Activated CD4-positive, CD25-positive, alpha-beta regulatory T cell treated with anti-CD3 and anti-CD28 coated beads, Interleukin-2, amount 50 U/mL, for 24 hours (primary cell): Measurements from ENCODE around the gene ZNF454.

Source experiments
- ATAC-seq, 2 donors: fragments of 150-1000 bp; cut with Tn5 transposase; one replicate each; pipeline ENCODE4 v1.10.0; 2021; ENCODE audit warnings: mild to moderate bottlenecking in 1 of 2, moderate library complexity in 1 of 2

ZNF454 gene

GRCh38 chr5:178940569-178941360 lies at the start of gene ZNF454:
Gene ZNF454 (plus strand): TSS chr5:178941198. CDS start chr5:178942792, 1,594 bp downstream.
- no peak for ATAC-seq

- peak; percentile 60 to 61 for ATAC-seq
Measured at GRCh38 chr5:178895615-178896571, 45.1 kb upstream of the ZNF454 start, which contains the start of gene ZFP2. Gene ZFP2 (plus strand): TSS chr5:178895913. CDS start chr5:178931314, 35,401 bp downstream.

DNA sequence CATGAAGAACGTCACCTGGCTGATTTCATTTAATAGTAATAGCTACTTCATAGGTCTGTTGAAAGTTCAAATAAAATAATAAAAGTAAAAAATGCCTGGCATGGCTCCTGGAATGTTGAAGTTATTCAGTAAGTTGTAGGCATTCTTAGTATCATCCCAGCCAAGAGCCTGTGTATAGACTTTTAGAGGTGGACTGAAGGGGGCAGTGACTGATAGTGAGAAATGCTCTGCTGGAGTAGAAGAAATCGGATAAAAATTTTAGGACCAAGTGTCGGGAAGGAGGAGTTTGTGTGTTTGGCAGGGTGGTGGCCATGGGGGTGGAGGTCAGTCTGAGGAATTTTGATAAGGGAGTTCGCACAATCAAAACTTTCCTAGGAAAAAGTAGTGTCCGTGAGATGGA lies 41.7 kb upstream of the ZNF454 start:
- ATAC-seq = no peak

DNA sequence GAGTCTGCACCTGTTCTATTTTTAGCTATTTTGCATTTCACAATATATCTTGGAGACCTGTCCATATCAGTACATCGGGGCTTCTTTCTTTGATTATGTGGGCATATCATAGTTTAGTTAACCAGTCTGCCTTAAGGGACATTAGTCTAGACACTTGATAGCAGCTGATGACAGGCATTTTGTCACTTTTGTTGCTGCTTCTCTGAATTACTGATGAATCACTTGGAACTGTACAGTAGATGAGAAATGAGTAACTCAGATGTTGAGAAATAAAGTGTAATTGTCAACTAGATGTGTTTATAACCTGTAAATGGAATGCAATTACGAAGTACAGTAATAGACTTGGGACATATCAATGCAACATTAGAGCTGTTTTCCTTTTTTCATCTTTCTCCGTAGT lies 38.1 kb upstream of the ZNF454 start:
- no peak for ATAC-seq

DNA sequence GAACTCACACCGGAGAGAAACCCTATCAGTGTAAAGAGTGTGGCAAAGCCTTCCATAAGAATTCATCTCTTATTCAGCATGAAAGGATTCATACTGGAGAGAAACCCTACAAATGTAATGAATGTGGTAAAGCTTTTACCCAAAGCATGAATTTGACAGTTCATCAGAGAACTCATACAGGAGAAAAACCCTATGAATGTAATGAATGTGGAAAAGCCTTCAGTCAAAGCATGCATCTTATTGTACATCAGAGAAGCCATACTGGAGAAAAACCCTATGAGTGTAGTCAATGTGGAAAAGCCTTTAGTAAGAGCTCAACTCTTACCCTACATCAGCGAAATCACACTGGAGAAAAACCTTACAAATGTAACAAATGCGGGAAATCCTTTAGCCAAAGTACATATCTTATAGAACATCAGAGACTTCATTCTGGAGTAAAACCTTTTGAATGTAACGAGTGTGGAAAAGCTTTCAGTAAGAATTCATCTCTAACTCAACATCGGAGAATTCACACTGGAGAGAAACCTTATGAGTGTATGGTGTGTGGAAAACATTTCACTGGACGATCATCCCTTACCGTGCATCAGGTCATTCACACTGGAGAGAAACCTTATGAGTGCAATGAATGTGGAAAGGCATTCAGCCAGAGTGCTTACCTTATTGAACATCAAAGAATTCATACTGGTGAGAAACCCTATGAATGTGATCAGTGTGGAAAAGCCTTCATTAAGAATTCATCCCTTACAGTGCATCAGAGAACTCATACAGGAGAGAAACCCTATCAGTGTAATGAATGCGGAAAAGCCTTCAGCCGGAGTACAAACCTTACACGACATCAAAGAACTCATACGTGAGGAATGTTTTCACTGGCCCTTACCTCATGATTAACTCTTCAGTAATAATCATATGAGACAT lies 8.9 kb upstream of the ZNF454 start:
- no peak for ATAC-seq

DNA sequence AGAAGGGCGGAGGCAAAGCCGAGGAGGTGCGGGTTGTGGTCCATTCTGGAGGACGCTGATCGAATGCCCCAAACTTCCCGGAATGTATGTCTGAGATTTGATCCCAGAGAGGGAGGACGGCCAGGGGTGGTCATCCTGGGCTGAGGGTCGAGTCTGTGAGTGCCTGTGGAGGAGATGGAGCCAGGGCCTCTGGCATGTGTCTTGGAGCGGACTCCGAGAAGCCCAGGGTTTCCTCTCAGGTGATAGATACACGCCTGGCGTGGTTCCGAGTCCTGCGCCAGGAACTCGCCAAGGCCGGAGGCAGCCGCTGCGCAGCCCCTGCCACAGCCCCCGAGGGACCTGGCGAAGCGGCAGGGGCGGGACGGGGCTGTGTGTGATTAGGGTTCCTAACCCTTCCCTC lies 363 bp downstream of the ZNF454 start:
- no peak for ATAC-seq

DNA sequence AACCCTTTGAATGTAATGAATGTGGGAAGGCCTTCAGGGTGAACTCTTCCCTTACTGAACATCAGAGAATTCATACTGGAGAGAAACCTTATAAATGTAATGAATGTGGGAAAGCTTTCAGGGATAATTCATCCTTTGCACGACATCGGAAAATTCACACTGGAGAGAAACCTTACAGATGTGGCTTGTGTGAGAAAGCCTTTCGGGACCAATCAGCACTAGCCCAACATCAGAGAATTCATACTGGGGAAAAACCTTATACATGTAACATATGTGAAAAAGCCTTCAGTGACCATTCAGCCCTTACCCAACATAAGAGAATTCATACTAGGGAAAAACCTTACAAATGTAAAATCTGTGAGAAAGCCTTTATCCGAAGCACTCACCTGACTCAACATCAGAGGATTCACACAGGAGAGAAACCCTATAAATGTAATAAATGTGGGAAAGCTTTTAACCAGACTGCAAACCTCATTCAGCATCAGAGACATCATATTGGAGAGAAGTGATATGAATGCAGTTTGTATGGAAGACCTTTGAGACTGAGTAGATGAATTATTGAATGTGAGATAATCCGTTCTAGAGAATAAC lies 24.6 kb downstream of the ZNF454 start:
- ATAC-seq = no peak

DNA sequence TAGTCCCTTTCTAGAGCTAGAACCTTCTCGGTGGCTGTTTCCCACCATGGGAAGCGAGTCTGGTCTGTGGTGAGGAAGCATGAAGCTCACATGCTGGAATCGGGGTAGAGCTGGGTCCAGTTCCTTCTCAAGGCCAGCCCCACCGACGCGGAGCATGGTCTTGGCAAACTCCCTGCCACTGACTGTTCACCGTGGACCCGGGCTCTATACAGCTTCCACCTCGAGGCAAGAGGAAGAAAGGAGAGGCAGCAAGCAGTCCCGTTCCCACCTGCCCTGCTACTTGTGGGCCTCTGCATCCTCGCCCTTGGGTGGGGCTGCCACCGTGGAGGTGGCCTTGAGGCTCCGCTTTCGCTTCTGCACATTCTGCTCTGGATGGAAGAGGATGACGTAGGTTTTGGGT lies 40.4 kb downstream of the ZNF454 start:
- ATAC-seq = no peak

GRCh38 chr5:178982941-178983340 lies 41.9 kb downstream of the ZNF454 start:
- ATAC-seq = no peak

GRCh38 chr5:178983728-178984127 lies 42.7 kb downstream of the ZNF454 start:
- no peak for ATAC-seq

GRCh38 chr5:178984145-178985072 lies 43.4 kb downstream of the ZNF454 start:
- ATAC-seq = no peak

- ATAC-seq = no peak
Measured at GRCh38 chr5:178986326-178986960, 45.4 kb downstream of the ZNF454 start.

DNA sequence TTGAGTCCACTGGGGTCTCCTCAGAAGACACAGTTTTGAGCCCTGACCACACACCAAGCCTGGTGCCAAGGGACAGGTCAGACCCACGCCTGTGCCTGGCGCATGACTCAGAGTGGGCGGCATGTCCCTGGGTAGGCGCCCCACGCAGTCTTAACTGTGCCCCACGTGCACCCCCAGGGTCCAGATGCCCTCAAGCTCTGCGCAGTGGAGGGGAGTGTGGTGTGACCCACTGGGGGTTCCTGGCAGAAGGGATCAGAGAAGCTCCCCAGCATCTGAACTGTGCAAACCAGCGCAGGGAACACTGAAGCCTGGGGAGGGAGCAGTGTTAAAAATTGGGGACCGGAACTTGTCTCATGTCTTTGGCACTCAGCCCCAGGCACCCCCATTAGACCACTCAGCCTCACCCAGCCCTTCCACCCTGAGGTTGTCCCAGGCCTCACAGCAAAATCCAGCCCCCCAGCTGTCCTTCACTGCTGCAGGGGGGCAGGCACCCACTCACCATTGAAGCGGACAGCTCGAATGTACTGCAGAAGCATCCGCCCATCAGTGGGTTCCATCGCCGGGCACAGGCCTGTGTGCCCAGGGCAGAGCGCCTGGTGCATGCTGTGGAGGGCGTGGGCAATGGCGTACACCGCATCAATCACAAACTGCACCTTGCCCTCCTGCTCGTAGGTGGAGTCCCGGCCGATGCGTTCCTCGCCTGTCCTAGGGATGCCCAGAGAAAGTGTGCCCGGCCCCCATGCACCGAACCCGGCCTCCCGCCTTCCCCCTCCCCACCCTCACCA lies 47.6 kb downstream of the ZNF454 start:
- no peak for ATAC-seq

GRCh38 chr5:178989311-178989710 lies 48.3 kb downstream of the ZNF454 start:
- no peak for ATAC-seq

DNA sequence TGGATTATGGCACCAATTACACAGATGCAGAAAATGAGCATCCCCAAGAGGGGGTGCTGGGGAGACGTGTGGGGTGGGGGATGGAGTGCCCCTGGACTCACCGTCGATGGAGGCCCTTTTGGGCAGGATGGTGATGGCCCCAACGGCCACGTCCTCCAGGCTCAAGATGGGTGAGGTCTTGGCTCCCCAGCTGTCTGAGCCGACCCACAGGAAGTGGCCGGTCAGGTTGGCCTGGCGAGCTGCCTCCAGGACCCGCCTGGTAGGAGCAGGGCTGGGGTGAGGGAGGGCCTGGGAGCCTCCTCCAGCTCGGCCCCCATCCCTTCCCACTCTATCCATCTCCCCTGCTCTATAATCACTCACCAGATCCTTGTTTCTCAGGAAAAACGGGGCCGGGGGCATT lies 49.5 kb downstream of the ZNF454 start:
- no peak for ATAC-seq

GRCh38 chr5:178991190-178992145 lies 50.5 kb downstream of the ZNF454 start:
- no peak for ATAC-seq

DNA sequence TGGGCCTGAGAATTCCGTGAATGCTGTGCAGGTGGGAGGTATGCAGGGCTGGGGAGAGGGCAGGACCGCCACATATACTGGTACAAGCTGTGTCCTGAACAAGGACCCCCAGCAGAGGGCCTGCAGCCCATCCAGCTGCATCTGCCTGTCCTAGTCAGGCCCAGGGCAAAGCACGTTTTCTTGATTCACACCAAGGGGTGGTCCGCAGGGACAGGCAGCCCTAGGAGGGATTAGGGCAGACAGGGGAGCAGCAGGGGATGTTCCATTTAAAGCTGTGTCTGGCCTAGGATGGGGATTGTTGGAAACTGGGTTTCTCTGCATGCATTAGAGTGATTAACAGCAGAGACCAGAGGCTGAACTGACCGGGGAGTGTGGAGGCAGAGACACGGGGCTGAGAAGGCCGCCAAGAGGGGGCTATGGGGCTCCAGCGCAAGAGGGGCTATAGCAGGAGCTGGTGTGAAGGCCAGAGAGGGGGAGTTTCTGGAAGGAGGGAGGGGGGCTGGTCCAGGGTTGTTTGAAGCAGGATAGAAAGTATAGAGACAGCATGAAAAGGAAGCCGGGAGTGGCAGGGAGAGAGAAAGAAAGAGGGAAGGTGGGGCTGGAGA lies 51.4 kb downstream of the ZNF454 start:
- no peak for ATAC-seq

GRCh38 chr5:178993236-178993765 lies 52.3 kb downstream of the ZNF454 start:
- ATAC-seq = no peak
